HepG2 (cell line): ENCODE results near the gene C1orf116. TPM values are rescaled to one million over a fixed set of nuclear protein-coding genes. Genes with fewer than 3 reads are reported as not detected.

Source experiments
- DDIT3 ChIP-seq: sonication (generic); formaldehyde crosslinking; IDR thresholded peaks from 2 replicates; pipeline ENCODE4 v1.4.0; 2020; ENCODE audit warnings: mild to moderate bottlenecking, missing genetic modification reagents
- GATA4 ChIP-seq: sonication (generic); IDR thresholded peaks from 2 replicates; pipeline ENCODE4 v1.6.1; 2016; ENCODE audit warnings: antibody characterized with exemption, low read depth, borderline replicate concordance
- GMEB1 ChIP-seq: sonication (generic); formaldehyde crosslinking; IDR thresholded peaks from 2 replicates; pipeline ENCODE4 v1.5.1; 2020; ENCODE audit warnings: missing genetic modification reagents, mild to moderate bottlenecking, borderline replicate concordance
- HMG20B ChIP-seq: conservative IDR thresholded peaks from 2 replicates; pipeline ENCODE4 v1.6.1; 2016; ENCODE audit warnings: missing genetic modification reagents, missing compliant biosample characterization
- IRF1 ChIP-seq: sonication (generic); formaldehyde crosslinking; IDR thresholded peaks from 2 replicates; pipeline ENCODE4 v1.4.0; 2020; ENCODE audit warnings: low read depth, mild to moderate bottlenecking, missing genetic modification reagents
- IRF9 ChIP-seq: sonication (generic); formaldehyde crosslinking; IDR thresholded peaks from 2 replicates; pipeline ENCODE4 v1.8.0; 2022; ENCODE audit warnings: missing genetic modification reagents, mild to moderate bottlenecking, borderline replicate concordance
- KAT8 ChIP-seq: IDR thresholded peaks from 2 replicates; pipeline ENCODE4 v1.6.1; 2016; ENCODE audit warnings: missing genetic modification reagents, missing compliant biosample characterization
- MLXIP ChIP-seq: sonication (generic); formaldehyde crosslinking; IDR thresholded peaks from 2 replicates; pipeline ENCODE4 v1.9.0; 2021; ENCODE audit warnings: missing genetic modification reagents, borderline replicate concordance
- NFRKB ChIP-seq: fragments of 450-650 bp; IDR thresholded peaks from 2 replicates; pipeline ENCODE4 v1.6.1; 2017
- NR2F2 ChIP-seq: IDR thresholded peaks from 2 replicates; pipeline ENCODE4 v1.6.1; 2012; ENCODE audit warnings: low read depth, inconsistent platforms, borderline replicate concordance
- POLR2G ChIP-seq: fragments of 200-400 bp; formaldehyde crosslinking; IDR thresholded peaks from 2 replicates; pipeline ENCODE4 v1.6.1; 2018; ENCODE audit warnings: mild to moderate bottlenecking, low read depth, low read length, moderate library complexity
- SRSF1 ChIP-seq: fragments of 200-400 bp; formaldehyde crosslinking; optimal IDR thresholded peaks from 2 replicates; pipeline ENCODE3; 2017; ENCODE audit warnings: mild to moderate bottlenecking, low read depth, low read length, moderate library complexity
- STAT5B ChIP-seq: sonication (generic); formaldehyde crosslinking; IDR thresholded peaks from 2 replicates; pipeline ENCODE4 v1.4.0; 2020; ENCODE audit warnings: missing genetic modification reagents
- SYNCRIP ChIP-seq: fragments of 200-400 bp; formaldehyde crosslinking; IDR thresholded peaks from 2 replicates; pipeline ENCODE4 v1.6.1; 2018; ENCODE audit warnings: mild to moderate bottlenecking, low read depth, low read length; ENCODE audit not compliant: insufficient read depth
- XRCC5 ChIP-seq: fragments of 200-400 bp; formaldehyde crosslinking; optimal IDR thresholded peaks from 2 replicates; pipeline ENCODE3; 2017; ENCODE audit warnings: mild to moderate bottlenecking, low read length
- ZC3H13 ChIP-seq: sonication (generic); formaldehyde crosslinking; IDR thresholded peaks from 2 replicates; pipeline ENCODE4 v1.8.1; 2023; ENCODE audit warnings: mild to moderate bottlenecking, missing genetic modification reagents, moderate library complexity
- ZFYVE20 ChIP-seq: sonication (generic); formaldehyde crosslinking; IDR thresholded peaks from 2 replicates; pipeline ENCODE4 v1.8.0; 2023; ENCODE audit warnings: low read depth, mild to moderate bottlenecking, moderate library complexity, missing genetic modification reagents, borderline replicate concordance
- ZNF124 ChIP-seq: sonication (generic); formaldehyde crosslinking; IDR thresholded peaks from 2 replicates; pipeline ENCODE4 v1.4.0; 2020; ENCODE audit warnings: missing genetic modification reagents
- ZNF33B ChIP-seq: sonication (generic); formaldehyde crosslinking; IDR thresholded peaks from 2 replicates; pipeline ENCODE4 v1.5.1; 2020; ENCODE audit warnings: mild to moderate bottlenecking, missing genetic modification reagents
- ZNF768 ChIP-seq: sonication (generic); formaldehyde crosslinking; IDR thresholded peaks from 2 replicates; pipeline ENCODE4 v1.4.0; 2020; ENCODE audit warnings: missing genetic modification reagents
- ZNF776 ChIP-seq: sonication (generic); formaldehyde crosslinking; IDR thresholded peaks from 2 replicates; pipeline ENCODE4 v1.4.0; 2020; ENCODE audit warnings: mild to moderate bottlenecking, missing genetic modification reagents
- polyA plus RNA-seq, 8 experiments: library from polyadenylated mRNA; depleted of rRNA in 3 of 8; stranded (reverse) in 7 of 8; unstranded in 1 of 8; fragments of >200 nt; fragmentation: Illumina TruSeq in 4 of 8; extraction: Trizol in 4 of 8; gene quantifications; 2 replicates each; pipeline versions ENCODE4 v1.2.1 to v1.2.3, GENCODE V29; 2011 to 2016; ENCODE audit warnings: low read depth in 4 of 8, missing spikeins in 1 of 8, mixed read lengths in 1 of 8; ENCODE audit not compliant: insufficient read depth in 1 of 8
- total RNA-seq, 5 experiments: library from RNA; depleted of rRNA; stranded (reverse); fragments of >200 nt; fragmentation: Illumina TruSeq; extraction: Trizol; gene quantifications; 2 replicates each; pipeline ENCODE4 v1.2.3, GENCODE V29; 2016; ENCODE audit warnings: low read depth in 1 of 5

Gene C1orf116
- total and polyA plus RNA-seq, 2 of the 13 experiments (the other 11 are each of a cell fraction or from before 2014, with no cell fraction given) = 0.51 to 0.95 TPM

- TF ChIP-seq XRCC5 (no peak), STAT5B (CRISPR knock-in tag) (no peak), MLXIP (no peak), KAT8 (CRISPR knock-in tag) (peak; percentile 86), IRF1 (CRISPR knock-in tag) (no peak), SYNCRIP (no peak), ZNF776 (CRISPR knock-in tag) (peak; percentile 55; the same call in 1 of the 2 replicates), GATA4 (no peak), NR2F2 (no peak), ZNF124 (0 out of 2 replicates have a peak, but pooled peaks have one; percentile 24), ZC3H13 (CRISPR knock-in tag) (no peak), GMEB1 (CRISPR knock-in tag) (peak; percentile 59; the same call in 1 of the 2 replicates), SRSF1 (peak; percentile 93), ZNF33B (CRISPR knock-in tag) (peak; percentile 37; the same call in 1 of the 2 replicates), DDIT3 (no peak), IRF9 (no peak), ZNF768 (CRISPR knock-in tag) (peak; percentile 53; the same call in 1 of the 2 replicates), NFRKB (no peak), POLR2G (peak; percentile 80), HMG20B (CRISPR knock-in tag) (no peak), ZFYVE20 (CRISPR knock-in tag) (no peak)
These were observed 18.1 kb upstream of the C1orf116 start (continued) for GRCh38 chr1:207050480-207051190.
